CD4-positive, alpha-beta T cell treated with Interleukin-15 for 4 hours (primary cell): Measurements from ENCODE around the gene TAS2R13.

Experiments used
- DNase-seq: peaks from one replicate; pipeline ENCODE4 v3.0.0-alpha.2; 2020; ENCODE audit warnings: low spot score

TAS2R13 gene

GRCh38 chr12:10867381-10867780 is 42.0 kb downstream of the TAS2R13 start:
- no peak for DNase-seq

GRCh38 chr12:10863512-10864218 is 45.7 kb downstream of the TAS2R13 start:
- DNase-seq = no peak

GRCh38 chr12:10861366-10861765 is 48.0 kb downstream of the TAS2R13 start:
- DNase-seq = no peak
